A673 (cell line): ENCODE results near the gene EMX1. TPM values are rescaled to one million over a fixed set of nuclear protein-coding genes. Genes with fewer than 3 reads are reported as not detected.

Experiments used
- BruUV-seq: library from RNA; stranded (reverse); fragments of 400-500 nt; replicated peaks from 2 replicates; lab custom pipeline; 2021; lab: Mats Ljungman, UMichigan
- CTCF ChIA-PET: fragments of 300-600 bp; sonication (Branson Sonifier 250); formaldehyde crosslinking; loops from one replicate; lab custom pipeline; 2022; ENCODE audit warnings: antibody characterized with exemption; lab: Charles Lee
- POLR2A ChIA-PET: fragments of 300-600 bp; sonication (Branson Sonifier 250); formaldehyde crosslinking; loops from one replicate; lab custom pipeline; 2022; ENCODE audit warnings: antibody characterized with exemption; ENCODE audit not compliant: low non-redundant PET; lab: Charles Lee
- DNase-seq: peaks from one replicate; pipeline ENCODE4 v3.0.0-alpha.2; 2015; ENCODE audit warnings: low spot score
- H3K27ac ChIP-seq: fragments of 200-600 bp; sonication (generic); 2 replicates; pipeline ENCODE4 v1.5.1; 2016; ENCODE audit warnings: mixed run types, low read depth, mild to moderate bottlenecking, mixed read lengths, antibody characterized with exemption, low read length; ENCODE audit not compliant: poor library complexity, severe bottlenecking
- H3K27me3 ChIP-seq: fragments of 200-600 bp; sonication (generic); replicated peaks from 2 replicates; pipeline ENCODE4 v1.6.1; 2017; ENCODE audit warnings: mixed run types, low read depth, mild to moderate bottlenecking, mixed read lengths, antibody characterized with exemption, low read length; ENCODE audit not compliant: insufficient read depth, poor library complexity
- H3K36me3 ChIP-seq: fragments of 200-600 bp; sonication (generic); 2 replicates; pipeline ENCODE4 v1.6.1; 2016; ENCODE audit warnings: mixed run types, mild to moderate bottlenecking, mixed read lengths, antibody characterized with exemption, low read length; ENCODE audit not compliant: insufficient read depth, poor library complexity, severe bottlenecking
- H3K4me1 ChIP-seq: fragments of 200-600 bp; sonication (generic); 2 replicates; pipeline ENCODE4 v1.6.1; 2017; ENCODE audit warnings: mixed run types, mild to moderate bottlenecking, mixed read lengths, antibody characterized with exemption, low read length; ENCODE audit not compliant: insufficient read depth, poor library complexity, severe bottlenecking
- H3K4me3 ChIP-seq: fragments of 200-600 bp; sonication (generic); 2 replicates; pipeline ENCODE4 v1.5.1; 2016; ENCODE audit warnings: low read depth, mixed run types, mild to moderate bottlenecking, mixed read lengths, low read length; ENCODE audit not compliant: poor library complexity, severe bottlenecking
- H3K9me3 ChIP-seq: fragments of 200-600 bp; sonication (generic); 2 replicates; pipeline ENCODE4 v1.6.1; 2016; ENCODE audit warnings: mixed run types, low read depth, mild to moderate bottlenecking, mixed read lengths, antibody characterized with exemption, low read length; ENCODE audit not compliant: poor library complexity, severe bottlenecking
- CTCF ChIP-seq: fragments of 300-800, 200-600 bp; sonication (generic); conservative IDR thresholded peaks from 2 replicates; pipeline ENCODE4 v1.5.1; 2017; ENCODE audit warnings: low read depth, mild to moderate bottlenecking, antibody characterized with exemption, low read length, moderate library complexity, mixed read lengths
- EZH2 ChIP-seq: fragments of 200-600 bp; sonication (generic); IDR thresholded peaks from 2 replicates; pipeline ENCODE4 v1.6.1; 2017; ENCODE audit warnings: borderline replicate concordance, low read depth, mild to moderate bottlenecking, mixed read lengths, antibody characterized with exemption, low read length; ENCODE audit not compliant: poor library complexity, severe bottlenecking
- intact Hi-C: fragments of 100-400 bp; cut with micrococcal nuclease; formaldehyde crosslinking; loops from one replicate; pipeline ENCODE4 v1.10.0; 2022; ENCODE audit not compliant: unreplicated experiment
- total RNA-seq: library from RNA; stranded (reverse); gene quantifications from 2 replicates; pipeline ENCODE4 v1.2.3, GENCODE V29; 2021

The EMX1 gene
- total RNA-seq, 1 experiment from 2014 or later = not detected

DNA sequence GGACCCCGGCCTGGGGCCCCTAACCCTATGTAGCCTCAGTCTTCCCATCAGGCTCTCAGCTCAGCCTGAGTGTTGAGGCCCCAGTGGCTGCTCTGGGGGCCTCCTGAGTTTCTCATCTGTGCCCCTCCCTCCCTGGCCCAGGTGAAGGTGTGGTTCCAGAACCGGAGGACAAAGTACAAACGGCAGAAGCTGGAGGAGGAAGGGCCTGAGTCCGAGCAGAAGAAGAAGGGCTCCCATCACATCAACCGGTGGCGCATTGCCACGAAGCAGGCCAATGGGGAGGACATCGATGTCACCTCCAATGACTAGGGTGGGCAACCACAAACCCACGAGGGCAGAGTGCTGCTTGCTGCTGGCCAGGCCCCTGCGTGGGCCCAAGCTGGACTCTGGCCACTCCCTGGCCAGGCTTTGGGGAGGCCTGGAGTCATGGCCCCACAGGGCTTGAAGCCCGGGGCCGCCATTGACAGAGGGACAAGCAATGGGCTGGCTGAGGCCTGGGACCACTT is 16.4 kb downstream of the EMX1 start:
- BruUV-seq = no TSS peak
- no peak for DNase-seq
- Histone ChIP-seq H3K9me3 (no peaks in the 10 kb centered on the region), H3K36me3 (no peaks in the 10 kb centered on the region), H3K4me1 (no peaks in the 10 kb centered on the region), H3K27me3 (peaks cover 18% of the 10 kb centered on the region), H3K4me3 (no peak overlapping the region), H3K27ac (no peak overlapping the region)
- ChIA-PET CTCF (no interaction called here), POLR2A (no interaction called here)
- TF ChIP-seq EZH2 (no peak), CTCF (no peak)
- intact Hi-C loops = loop anchor here (2.0 kb wide), 1 partner anchor 41 kb away; no protein-coding TSS in a partner anchor

- intact Hi-C loops = loop anchor here (2.0 kb wide), 1 partner anchor 42 kb away; no protein-coding TSS in a partner anchor
- BruUV-seq = no TSS peak
These were observed 17.6 kb downstream of the EMX1 start for GRCh38 chr2:72934683-72935610.

DNA sequence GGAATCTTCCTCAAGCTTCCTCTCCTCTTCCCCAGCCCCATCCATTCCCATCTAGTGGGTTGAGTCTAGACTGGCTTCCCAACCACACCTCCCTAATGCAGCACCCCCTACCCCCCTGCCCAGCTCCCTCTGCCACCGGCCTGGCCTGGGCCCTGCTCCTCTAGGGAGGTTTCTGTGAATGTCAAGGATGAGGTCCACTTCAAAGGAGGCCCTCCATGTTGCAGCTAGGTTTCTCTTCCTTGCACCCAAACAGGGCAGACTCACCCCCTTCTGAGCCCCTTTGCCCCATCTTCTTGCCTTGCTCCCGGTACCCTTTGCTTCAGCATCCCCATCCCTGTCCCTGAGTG is 18.3 kb downstream of the EMX1 start:
- POLR2A ChIA-PET = no interaction called here

More at GRCh38 chr2:72934683-72935610, 17.6 kb downstream of the EMX1 start:
- DNase-seq = peak; percentile 22
- peaks cover 6% of the 10 kb centered on the region for H3K27me3 ChIP-seq
- POLR2A ChIA-PET = no interaction called here
- CTCF ChIA-PET = interaction anchor here (1.3 kb wide), 1 partner anchor 42 kb away, joined by 4 read pairs; no protein-coding TSS in a partner anchor
- TF ChIP-seq CTCF (peak; percentile 43), EZH2 (no peak)
- H3K4me1 ChIP-seq = no peaks in the 10 kb centered on the region
- H3K27ac ChIP-seq = no peak overlapping the region
- H3K4me3 ChIP-seq = no peak overlapping the region
- H3K9me3 ChIP-seq = no peaks in the 10 kb centered on the region
- H3K36me3 ChIP-seq = no peaks in the 10 kb centered on the region

More for the DNA sequence above, 18.3 kb downstream of the EMX1 start:
- no peak for DNase-seq
- Histone ChIP-seq H3K4me1 (no peaks in the 10 kb centered on the region), H3K27ac (no peak overlapping the region), H3K36me3 (no peaks in the 10 kb centered on the region), H3K4me3 (no peak overlapping the region), H3K27me3 (no peaks in the 10 kb centered on the region), H3K9me3 (no peaks in the 10 kb centered on the region)
- no TSS peak for BruUV-seq
- intact Hi-C loops = loop anchor here (2.0 kb wide), 1 partner anchor 43 kb away; no protein-coding TSS in a partner anchor
- TF ChIP-seq EZH2 (no peak), CTCF (no peak)
- CTCF ChIA-PET = interaction anchor here (1.3 kb wide), 1 partner anchor 43 kb away, joined by 4 read pairs; no protein-coding TSS in a partner anchor
